LNCaP clone FGC (cell line): ENCODE measurements around the gene PXMP2.

Experiments used
- DNase-seq: peaks from one replicate; pipeline ENCODE4 v3.0.0-alpha.2; 2011; ENCODE audit warnings: low read depth
- H3K4me3 ChIP-seq: 2 replicates; pipeline ENCODE4 v1.5.1; 2011; ENCODE audit warnings: mild to moderate bottlenecking, low read depth, low read length, control low read depth
- CTCF ChIP-seq: IDR thresholded peaks from 2 replicates; pipeline ENCODE4 v1.5.1; 2012; ENCODE audit warnings: mild to moderate bottlenecking; ENCODE audit not compliant: control insufficient read depth, insufficient read depth; ENCODE audit errors: extremely low read depth

Gene PXMP2

DNA sequence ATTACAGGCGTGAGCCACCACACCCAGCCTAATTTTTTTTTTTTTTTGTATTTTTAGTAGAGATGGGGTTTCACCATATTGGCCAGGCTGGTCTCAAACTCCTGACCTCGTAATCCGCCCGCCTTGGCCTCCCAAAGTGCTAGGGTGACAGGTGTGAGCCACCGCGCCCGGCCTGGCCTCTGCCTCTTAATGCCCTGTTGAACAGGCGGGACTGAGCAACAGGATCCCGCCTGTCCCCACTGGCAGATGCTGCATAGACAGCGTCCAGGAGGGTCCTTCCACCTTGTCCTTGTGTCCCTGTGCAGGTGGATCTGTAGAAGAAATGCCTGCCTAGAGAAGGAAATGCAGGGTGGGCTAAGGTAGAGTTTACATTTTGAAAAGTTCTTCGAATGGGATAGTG, 29.0 kb downstream of the PXMP2 start:
- no peak for TF ChIP-seq CTCF
- H3K4me3 ChIP-seq: no peak overlapping the region
- DNase-seq: no peak

- no peak for DNase-seq
- TF ChIP-seq CTCF: no peak
- H3K4me3 ChIP-seq: no peak overlapping the region
Measured at GRCh38 chr12:132717011-132717410, 29.6 kb downstream of the PXMP2 start.

DNA sequence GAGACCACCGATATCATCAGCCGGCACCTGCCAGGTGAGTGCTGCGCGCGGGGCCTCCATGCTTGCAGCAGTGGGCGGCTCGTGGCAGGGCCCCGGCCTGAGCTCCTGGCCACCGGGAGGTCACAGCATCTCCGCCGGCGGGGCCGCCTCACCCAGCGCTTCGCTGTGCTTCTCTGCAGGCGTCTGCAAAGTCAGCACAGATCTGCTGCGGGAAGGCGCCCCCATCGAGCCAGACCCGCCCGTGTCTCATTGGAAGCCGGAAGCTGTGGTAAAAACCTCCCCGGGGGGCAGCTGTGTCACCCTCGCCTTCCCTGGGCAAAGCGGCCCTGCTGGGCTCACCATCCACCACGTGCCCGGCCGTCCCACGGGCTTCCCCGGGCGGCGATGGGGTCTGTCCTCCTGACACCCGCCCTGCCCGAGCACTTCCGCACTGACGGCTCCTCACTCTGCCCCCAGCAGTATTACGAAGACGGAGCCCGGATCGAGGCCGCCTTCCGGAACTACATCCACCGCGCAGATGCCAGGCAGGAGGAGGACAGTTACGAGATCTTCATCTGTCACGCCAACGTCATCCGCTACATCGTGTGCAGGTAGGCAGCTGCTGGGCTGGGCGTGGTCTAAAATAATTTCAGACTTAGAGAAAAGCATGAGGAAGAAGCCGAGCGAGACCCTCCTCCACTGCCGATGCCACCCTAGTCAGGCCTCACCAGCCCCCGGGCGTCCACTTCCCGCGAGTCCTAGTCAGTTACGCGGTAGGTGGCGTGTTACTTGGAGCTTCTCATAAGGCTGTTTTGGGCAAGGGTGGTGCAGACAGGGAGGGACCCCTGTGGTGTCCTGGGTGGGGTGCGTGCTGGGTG, 30.4 kb downstream of the PXMP2 start:
- H3K4me3 ChIP-seq: no peak overlapping the region
- no peak for DNase-seq
- TF ChIP-seq CTCF: no peak

- no peak for DNase-seq
- H3K4me3 ChIP-seq: no peak overlapping the region
- no peak for TF ChIP-seq CTCF
Measured at GRCh38 chr12:132718644-132719043, 31.3 kb downstream of the PXMP2 start.

GRCh38 chr12:132719141-132719953, 32.0 kb downstream of the PXMP2 start:
- no peak for TF ChIP-seq CTCF
- no peak for DNase-seq

GRCh38 chr12:132719954-132720324, 32.6 kb downstream of the PXMP2 start:
- no peak for TF ChIP-seq CTCF
- DNase-seq: no peak
- H3K4me3 ChIP-seq: no peak overlapping the region

More at GRCh38 chr12:132719141-132719953, 32.0 kb downstream of the PXMP2 start:
- H3K4me3 ChIP-seq: no peak overlapping the region
